MM.1S (cell line): ENCODE measurements around the gene GFER.

ENCODE experiments used
- EZH2 ChIP-seq: fragments of 300-600 bp; sonication (generic); optimal IDR thresholded peaks from 2 replicates; pipeline ENCODE3; 2017; ENCODE audit warnings: low read depth, mild to moderate bottlenecking, antibody characterized with exemption, low read length, mixed read lengths
- EZH2phosphoT487 ChIP-seq: fragments of 300-600 bp; sonication (generic); IDR thresholded peaks from 2 replicates; pipeline ENCODE4 v1.6.1; 2018; ENCODE audit warnings: antibody characterized with exemption, low read length
- TF ChIP-seq, protein P1 (sequence below): fragments of 300-600 bp; sonication (generic); IDR thresholded peaks from 2 replicates; pipeline ENCODE4 v1.5.1; 2016; ENCODE audit warnings: antibody characterized with exemption, low read length, mixed read lengths

DNA sequence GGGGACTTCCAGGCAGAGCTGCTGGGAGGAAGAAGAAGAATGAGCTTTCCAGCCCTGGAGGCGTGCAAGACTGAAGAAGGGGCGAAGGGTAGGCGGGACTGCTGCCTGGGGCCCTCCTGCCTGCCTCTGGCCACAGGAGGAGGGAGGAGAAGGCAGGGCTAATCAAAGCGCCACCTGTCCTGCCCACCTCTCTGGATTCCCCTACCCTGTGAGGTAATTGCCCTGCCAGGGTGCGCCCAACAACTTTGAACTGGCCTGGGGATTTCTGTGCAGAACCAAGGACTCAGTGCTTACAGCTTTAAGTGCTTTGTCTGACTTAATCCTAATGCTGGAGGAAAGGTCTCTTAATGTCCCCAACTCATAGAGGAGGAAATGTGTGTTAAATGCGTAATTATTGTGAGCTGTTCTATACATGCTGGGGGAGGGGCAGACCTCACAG, 2.6 kb upstream of the GFER start, which contains the start of gene NOXO1:
- TF ChIP-seq, protein P1, sequence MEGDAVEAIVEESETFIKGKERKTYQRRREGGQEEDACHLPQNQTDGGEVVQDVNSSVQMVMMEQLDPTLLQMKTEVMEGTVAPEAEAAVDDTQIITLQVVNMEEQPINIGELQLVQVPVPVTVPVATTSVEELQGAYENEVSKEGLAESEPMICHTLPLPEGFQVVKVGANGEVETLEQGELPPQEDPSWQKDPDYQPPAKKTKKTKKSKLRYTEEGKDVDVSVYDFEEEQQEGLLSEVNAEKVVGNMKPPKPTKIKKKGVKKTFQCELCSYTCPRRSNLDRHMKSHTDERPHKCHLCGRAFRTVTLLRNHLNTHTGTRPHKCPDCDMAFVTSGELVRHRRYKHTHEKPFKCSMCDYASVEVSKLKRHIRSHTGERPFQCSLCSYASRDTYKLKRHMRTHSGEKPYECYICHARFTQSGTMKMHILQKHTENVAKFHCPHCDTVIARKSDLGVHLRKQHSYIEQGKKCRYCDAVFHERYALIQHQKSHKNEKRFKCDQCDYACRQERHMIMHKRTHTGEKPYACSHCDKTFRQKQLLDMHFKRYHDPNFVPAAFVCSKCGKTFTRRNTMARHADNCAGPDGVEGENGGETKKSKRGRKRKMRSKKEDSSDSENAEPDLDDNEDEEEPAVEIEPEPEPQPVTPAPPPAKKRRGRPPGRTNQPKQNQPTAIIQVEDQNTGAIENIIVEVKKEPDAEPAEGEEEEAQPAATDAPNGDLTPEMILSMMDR = no peak
- TF ChIP-seq EZH2 (no peak), EZH2phosphoT487 (no peak)
